ENCODE measurements around the gene AOAH.

AOAH gene

GRCh38 chr7:36746347-36746746, 22.1 kb upstream of the AOAH start:
- no peak overlapping the region for H2AFZ ChIP-seq (ENCODE audit: low read depth, low read length)
- TF ChIP-seq EZH2 (IDR thresholded peaks at IDR 0.05; ENCODE audit: borderline replicate concordance, low read depth, low read length, severe bottlenecking) (no peak), CTCF (IDR thresholded peaks at IDR 0.05; ENCODE audit: borderline replicate concordance, extremely low read depth, low read length, poor library complexity, severe bottlenecking) (no peak)
- DNase-seq (no peak), ATAC-seq (ENCODE audit: insufficient read depth, low read depth) (no peak)
- no peak overlapping the region for H3K4me3 ChIP-seq (ENCODE audit: low read depth in 1 of 2, low read length in 2 of 2)
- no peaks in the 10 kb centered on the region for H3K36me3 ChIP-seq (ENCODE audit: insufficient read depth, low read length)
- H3K79me2 ChIP-seq (ENCODE audit: insufficient read depth, low read length) = no peaks in the 10 kb centered on the region
- no peak overlapping the region for H3K4me2 ChIP-seq (ENCODE audit: insufficient read depth, low read length)
- H3K9ac ChIP-seq (ENCODE audit: low read depth, low read length) = no peak overlapping the region
- no peaks in the 10 kb centered on the region for H3K9me3 ChIP-seq (ENCODE audit: insufficient read depth, low read length, severe bottlenecking)
- H3K27ac ChIP-seq (ENCODE audit: low read length) = no peak overlapping the region
- H3K4me1 ChIP-seq (ENCODE audit: insufficient read depth, low read length) = no peaks in the 10 kb centered on the region
- no peaks in the 10 kb centered on the region for H4K20me1 ChIP-seq (ENCODE audit: insufficient read depth, low read length)
- no peaks in the 10 kb centered on the region for H3K27me3 ChIP-seq (ENCODE audit: insufficient read depth, low read length, poor library complexity)

DNA sequence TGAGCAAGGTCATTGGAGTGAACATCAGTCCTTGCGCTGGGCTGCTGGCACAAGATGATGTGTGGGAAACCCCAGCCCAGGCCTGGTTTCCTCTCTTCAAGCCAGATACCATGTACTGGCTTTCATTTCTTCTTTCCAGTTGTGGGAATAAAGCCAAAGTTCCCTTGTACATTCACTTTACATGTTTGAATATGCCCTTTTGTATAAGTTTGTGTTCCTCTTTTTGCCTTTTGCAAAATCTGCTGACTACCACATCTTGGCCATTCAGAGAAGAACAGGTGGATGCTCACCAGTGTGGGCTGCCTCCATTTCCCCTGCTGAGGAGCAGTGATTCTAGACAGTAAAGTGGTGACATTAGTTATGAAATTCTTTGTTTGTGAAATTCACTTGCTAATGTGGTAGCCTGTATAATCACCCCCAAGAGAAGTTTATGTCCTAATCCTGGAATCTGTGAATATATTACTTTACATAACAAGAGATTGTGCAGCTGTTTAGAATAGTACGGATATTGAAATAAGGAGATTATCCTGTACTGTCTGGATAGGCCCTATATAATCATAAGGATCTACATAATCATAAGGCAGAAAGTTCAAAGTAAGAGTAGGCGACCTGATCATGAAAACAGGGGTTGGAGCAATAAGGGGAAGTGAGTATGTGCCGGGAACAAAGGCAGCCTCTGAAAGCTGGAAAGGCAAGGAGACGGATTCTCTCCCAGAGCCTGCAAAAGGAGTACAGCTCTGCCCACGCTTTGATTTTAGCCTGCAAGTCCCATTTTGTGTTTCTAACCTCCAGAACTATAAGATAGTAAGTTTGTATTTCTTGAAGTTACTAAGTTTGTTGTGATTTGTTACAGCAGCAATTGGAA, 18.8 kb upstream of the AOAH start:
- H4K20me1 ChIP-seq (ENCODE audit: insufficient read depth, low read length) = no peaks in the 10 kb centered on the region
- ATAC-seq (ENCODE audit: insufficient read depth, low read depth) = no peak
- H3K27me3 ChIP-seq (ENCODE audit: insufficient read depth, low read length, poor library complexity) = no peaks in the 10 kb centered on the region
- H3K79me2 ChIP-seq (ENCODE audit: insufficient read depth, low read length) = no peaks in the 10 kb centered on the region
- H3K27ac ChIP-seq (ENCODE audit: low read length) = no peak overlapping the region
- no peak overlapping the region for H2AFZ ChIP-seq (ENCODE audit: low read depth, low read length)
- H3K4me2 ChIP-seq (ENCODE audit: insufficient read depth, low read length) = no peak overlapping the region
- H3K4me3 ChIP-seq (ENCODE audit: low read depth in 1 of 2, low read length in 2 of 2) = no peak overlapping the region
- H3K9ac ChIP-seq (ENCODE audit: low read depth, low read length) = no peak overlapping the region
- no peaks in the 10 kb centered on the region for H3K36me3 ChIP-seq (ENCODE audit: insufficient read depth, low read length)
- H3K9me3 ChIP-seq (ENCODE audit: insufficient read depth, low read length, severe bottlenecking) = no peaks in the 10 kb centered on the region
- no peak for DNase-seq
- no peaks in the 10 kb centered on the region for H3K4me1 ChIP-seq (ENCODE audit: insufficient read depth, low read length)
- TF ChIP-seq EZH2 (IDR thresholded peaks at IDR 0.05; ENCODE audit: borderline replicate concordance, low read depth, low read length, severe bottlenecking) = no peak
- no peak for TF ChIP-seq CTCF (IDR thresholded peaks at IDR 0.05; ENCODE audit: borderline replicate concordance, extremely low read depth, low read length, poor library complexity, severe bottlenecking)

GRCh38 chr7:36741866-36742265, 17.6 kb upstream of the AOAH start:
- H3K79me2 ChIP-seq (ENCODE audit: insufficient read depth, low read length) = no peaks in the 10 kb centered on the region
- H4K20me1 ChIP-seq (ENCODE audit: insufficient read depth, low read length) = no peaks in the 10 kb centered on the region
- H3K4me3 ChIP-seq (ENCODE audit: low read depth in 1 of 2, low read length in 2 of 2) = no peak overlapping the region
- no peak overlapping the region for H2AFZ ChIP-seq (ENCODE audit: low read depth, low read length)
- DNase-seq (no peak), ATAC-seq (ENCODE audit: insufficient read depth, low read depth) (no peak)
- no peak overlapping the region for H3K27ac ChIP-seq (ENCODE audit: low read length)
- H3K9me3 ChIP-seq (ENCODE audit: insufficient read depth, low read length, severe bottlenecking) = no peaks in the 10 kb centered on the region
- no peaks in the 10 kb centered on the region for H3K36me3 ChIP-seq (ENCODE audit: insufficient read depth, low read length)
- peaks cover 3% of the 10 kb centered on the region; the same call in 1 of the 2 replicates for H3K4me1 ChIP-seq (ENCODE audit: insufficient read depth, low read length)
- no peak overlapping the region for H3K9ac ChIP-seq (ENCODE audit: low read depth, low read length)
- no peaks in the 10 kb centered on the region for H3K27me3 ChIP-seq (ENCODE audit: insufficient read depth, low read length, poor library complexity)
- TF ChIP-seq CTCF (IDR thresholded peaks at IDR 0.05; ENCODE audit: borderline replicate concordance, extremely low read depth, low read length, poor library complexity, severe bottlenecking) (no peak), EZH2 (IDR thresholded peaks at IDR 0.05; ENCODE audit: borderline replicate concordance, low read depth, low read length, severe bottlenecking) (no peak)
- H3K4me2 ChIP-seq (ENCODE audit: insufficient read depth, low read length) = no peak overlapping the region

Measured in DND-41 (cell line).